ENCODE data around the gene CDH4. TPM values are rescaled to one million over a fixed set of nuclear protein-coding genes. Genes with fewer than 3 reads are reported as not detected.

The CDH4 gene
- total RNA-seq, 1 experiment from 2014 or later: not detected

- CTCF ChIA-PET: no interaction called here
- POLR2A ChIA-PET (ENCODE audit: unreplicated experiment): no interaction called here
- Histone ChIP-seq H3K27ac (no peak overlapping the region), H3K79me2 (ENCODE audit: low read depth) (no peaks in the 10 kb centered on the region), H3K36me3 (ENCODE audit: low read depth) (no peaks in the 10 kb centered on the region), H3K9me2 (ENCODE audit: insufficient read depth) (no peaks in the 10 kb centered on the region), H3K4me1 (replicated peaks; ENCODE audit: insufficient read depth) (no peaks in the 10 kb centered on the region), H3K4me2 (no peak overlapping the region), H3K4me3 (no peak overlapping the region), H2AFZ (no peak overlapping the region), H3K27me3 (ENCODE audit: insufficient read depth, low read depth) (peaks cover 72% of the 10 kb centered on the region), H3F3A (ENCODE audit: insufficient read depth, low read depth) (no peaks in the 10 kb centered on the region), H3K9me3 (ENCODE audit: insufficient read depth, low read depth) (no peaks in the 10 kb centered on the region), H4K20me1 (ENCODE audit: insufficient read depth) (no peaks in the 10 kb centered on the region; the same call in 1 of the 2 replicates)
- intact Hi-C loops (cut with micrococcal nuclease; ENCODE audit: unreplicated experiment): no loop called here
- TF ChIP-seq CTCF (conservative IDR thresholded peaks at IDR 0.05) (no peak), EZH2 (IDR thresholded peaks at IDR 0.05; ENCODE audit: low read depth) (no peak)
- no peak for DNase-seq
- no TSS peak for BruUV-seq (replicated peaks)
Measured at GRCh38 chr20:61674121-61674520, 422.1 kb downstream of the CDH4 start.

GRCh38 chr20:61674688-61675087 lies 422.6 kb downstream of the CDH4 start:
- Histone ChIP-seq H3K4me2 (no peak overlapping the region), H3K9me2 (ENCODE audit: insufficient read depth) (no peaks in the 10 kb centered on the region), H3K4me1 (replicated peaks; ENCODE audit: insufficient read depth) (no peaks in the 10 kb centered on the region), H3K27ac (no peak overlapping the region), H4K20me1 (ENCODE audit: insufficient read depth) (no peaks in the 10 kb centered on the region; the same call in 1 of the 2 replicates), H3K9me3 (ENCODE audit: insufficient read depth, low read depth) (no peaks in the 10 kb centered on the region), H3K27me3 (ENCODE audit: insufficient read depth, low read depth) (peaks cover 72% of the 10 kb centered on the region), H3K4me3 (no peak overlapping the region), H3F3A (ENCODE audit: insufficient read depth, low read depth) (no peaks in the 10 kb centered on the region), H3K79me2 (ENCODE audit: low read depth) (no peaks in the 10 kb centered on the region), H2AFZ (no peak overlapping the region), H3K36me3 (ENCODE audit: low read depth) (no peaks in the 10 kb centered on the region)
- intact Hi-C loops (cut with micrococcal nuclease; ENCODE audit: unreplicated experiment): no loop called here
- no TSS peak for BruUV-seq (replicated peaks)
- CTCF ChIA-PET: no interaction called here
- TF ChIP-seq EZH2 (IDR thresholded peaks at IDR 0.05; ENCODE audit: low read depth): no peak
- no peak for TF ChIP-seq CTCF (conservative IDR thresholded peaks at IDR 0.05)
- POLR2A ChIA-PET (ENCODE audit: unreplicated experiment): no interaction called here
- DNase-seq: no peak

- intact Hi-C loops (cut with micrococcal nuclease; ENCODE audit: unreplicated experiment): no loop called here
Measured at GRCh38 chr20:61677928-61678327, 425.9 kb downstream of the CDH4 start.

More at GRCh38 chr20:61677928-61678327, 425.9 kb downstream of the CDH4 start:
- no peaks in the 10 kb centered on the region for H3F3A ChIP-seq (ENCODE audit: insufficient read depth, low read depth)
- no peak overlapping the region for H3K4me3 ChIP-seq
- no peak overlapping the region for H3K27ac ChIP-seq
- H3K36me3 ChIP-seq (ENCODE audit: low read depth): no peaks in the 10 kb centered on the region
- peaks cover 86% of the 10 kb centered on the region for H3K27me3 ChIP-seq (ENCODE audit: insufficient read depth, low read depth)
- H2AFZ ChIP-seq: no peak overlapping the region
- no peaks in the 10 kb centered on the region; the same call in 1 of the 2 replicates for H4K20me1 ChIP-seq (ENCODE audit: insufficient read depth)
- TF ChIP-seq CTCF (conservative IDR thresholded peaks at IDR 0.05) (no peak), EZH2 (IDR thresholded peaks at IDR 0.05; ENCODE audit: low read depth) (no peak)
- POLR2A ChIA-PET (ENCODE audit: unreplicated experiment): no interaction called here
- H3K4me1 ChIP-seq (replicated peaks; ENCODE audit: insufficient read depth): no peaks in the 10 kb centered on the region
- no peak overlapping the region for H3K4me2 ChIP-seq
- no peaks in the 10 kb centered on the region for H3K79me2 ChIP-seq (ENCODE audit: low read depth)
- CTCF ChIA-PET: no interaction called here
- no peaks in the 10 kb centered on the region for H3K9me3 ChIP-seq (ENCODE audit: insufficient read depth, low read depth)
- BruUV-seq (replicated peaks): no TSS peak
- DNase-seq: no peak
- no peaks in the 10 kb centered on the region for H3K9me2 ChIP-seq (ENCODE audit: insufficient read depth)
